Measurements from ENCODE around the gene FAAP100.

DNA sequence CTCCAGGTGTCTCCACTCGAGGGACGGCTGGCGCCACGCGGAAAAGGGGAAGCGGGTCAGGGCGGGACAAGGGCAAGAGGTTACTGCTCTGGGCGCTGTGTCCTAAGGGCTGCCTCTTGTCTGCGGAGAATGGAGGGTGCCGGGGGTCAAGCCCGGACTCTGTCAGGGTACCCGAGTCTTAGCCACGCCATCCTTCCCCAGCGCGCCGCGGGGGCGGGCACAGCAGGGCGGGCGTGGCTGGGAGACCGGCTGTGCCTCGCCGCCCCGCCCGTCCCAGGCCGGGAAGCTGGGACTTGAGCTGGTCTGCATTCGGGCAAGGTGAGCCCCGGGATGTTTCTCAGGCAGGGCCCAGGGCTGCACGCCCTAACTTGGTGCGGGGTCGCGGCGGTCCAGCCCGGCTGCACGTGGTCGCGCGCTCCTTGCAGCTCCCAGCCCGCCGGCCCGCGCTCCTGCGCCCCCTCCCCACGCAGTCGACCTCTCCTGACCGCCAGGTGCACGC lies 33.3 kb downstream of the FAAP100 start:
- TF ChIP-seq POLR2AphosphoS5 (IDR thresholded peaks at IDR 0.05; ENCODE audit: low read depth, low read length) (no peak), TAF1 (IDR thresholded peaks at IDR 0.05; ENCODE audit: borderline replicate concordance, low read depth, low read length) (no peak), RCOR1 (IDR thresholded peaks at IDR 0.05; ENCODE audit: low read length) (no peak), EZH2phosphoT487 (IDR thresholded peaks at IDR 0.05; ENCODE audit: borderline replicate concordance, low read depth) (no peak), RFX5 (IDR thresholded peaks at IDR 0.05; ENCODE audit: low read length) (no peak)
- TF ChIP-seq, protein P1, sequence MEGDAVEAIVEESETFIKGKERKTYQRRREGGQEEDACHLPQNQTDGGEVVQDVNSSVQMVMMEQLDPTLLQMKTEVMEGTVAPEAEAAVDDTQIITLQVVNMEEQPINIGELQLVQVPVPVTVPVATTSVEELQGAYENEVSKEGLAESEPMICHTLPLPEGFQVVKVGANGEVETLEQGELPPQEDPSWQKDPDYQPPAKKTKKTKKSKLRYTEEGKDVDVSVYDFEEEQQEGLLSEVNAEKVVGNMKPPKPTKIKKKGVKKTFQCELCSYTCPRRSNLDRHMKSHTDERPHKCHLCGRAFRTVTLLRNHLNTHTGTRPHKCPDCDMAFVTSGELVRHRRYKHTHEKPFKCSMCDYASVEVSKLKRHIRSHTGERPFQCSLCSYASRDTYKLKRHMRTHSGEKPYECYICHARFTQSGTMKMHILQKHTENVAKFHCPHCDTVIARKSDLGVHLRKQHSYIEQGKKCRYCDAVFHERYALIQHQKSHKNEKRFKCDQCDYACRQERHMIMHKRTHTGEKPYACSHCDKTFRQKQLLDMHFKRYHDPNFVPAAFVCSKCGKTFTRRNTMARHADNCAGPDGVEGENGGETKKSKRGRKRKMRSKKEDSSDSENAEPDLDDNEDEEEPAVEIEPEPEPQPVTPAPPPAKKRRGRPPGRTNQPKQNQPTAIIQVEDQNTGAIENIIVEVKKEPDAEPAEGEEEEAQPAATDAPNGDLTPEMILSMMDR (IDR thresholded peaks at IDR 0.05): no peak
- TF ChIP-seq, protein P2, sequence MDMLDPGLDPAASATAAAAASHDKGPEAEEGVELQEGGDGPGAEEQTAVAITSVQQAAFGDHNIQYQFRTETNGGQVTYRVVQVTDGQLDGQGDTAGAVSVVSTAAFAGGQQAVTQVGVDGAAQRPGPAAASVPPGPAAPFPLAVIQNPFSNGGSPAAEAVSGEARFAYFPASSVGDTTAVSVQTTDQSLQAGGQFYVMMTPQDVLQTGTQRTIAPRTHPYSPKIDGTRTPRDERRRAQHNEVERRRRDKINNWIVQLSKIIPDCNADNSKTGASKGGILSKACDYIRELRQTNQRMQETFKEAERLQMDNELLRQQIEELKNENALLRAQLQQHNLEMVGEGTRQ (IDR thresholded peaks at IDR 0.05; ENCODE audit: borderline replicate concordance, low read depth, low read length): no peak
